Measurements from ENCODE around the gene CD22. TPM values are rescaled to one million over a fixed set of nuclear protein-coding genes. Genes with fewer than 3 reads are reported as not detected.
A peak's percentile ranks its signal among the peaks of the same experiment; 100 is the strongest.
"Not testable (repeated sequence)": the region's sequence is repeated elsewhere in the genome, so short reads cannot be mapped to it uniquely, and the experiment has no call there.

Gene CD22
- polyA plus RNA-seq (2012; ENCODE audit: missing spikeins): 225 TPM

- peak; percentile 58 for DNase-seq (ENCODE audit: insufficient read length)
- FAIRE-seq: peak; percentile 97
- TF ChIP-seq POLR2A (IDR thresholded peaks at IDR 0.05; ENCODE audit: low read depth, low read length) (peak; percentile 97), TAF1 (IDR thresholded peaks at IDR 0.05; ENCODE audit: borderline replicate concordance, low read depth, low read length) (peak; percentile 79; the same call in 1 of the 2 replicates), POLR2AphosphoS5 (IDR thresholded peaks at IDR 0.05; ENCODE audit: low read depth, low read length) (peak; percentile 97)
Observed at GRCh38 chr19:35328851-35329285, at the start of gene CD22. Gene CD22, plus strand, starts transcription at chr19:35329187. Its CDS starts 2,854 bp downstream, at chr19:35332041.

DNA sequence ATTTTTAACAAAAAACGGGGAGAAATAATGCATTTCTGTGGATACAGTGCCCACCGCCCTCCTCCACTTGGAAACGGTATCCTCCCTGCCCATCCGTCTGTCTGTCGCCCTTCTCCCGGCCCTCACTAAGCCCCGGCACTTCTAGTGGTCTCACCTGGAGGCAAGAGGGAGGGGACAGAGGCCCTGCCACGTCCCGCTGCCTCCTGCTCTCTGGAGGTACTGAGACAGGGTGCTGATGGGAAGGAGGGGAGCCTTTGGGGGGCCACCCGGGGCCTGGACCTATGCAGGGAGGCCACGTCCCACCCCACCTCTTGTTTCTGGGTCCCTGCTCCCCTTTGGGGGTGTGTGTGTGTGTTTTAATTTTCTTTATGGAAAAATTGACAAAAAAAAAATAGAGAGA lies 49.6 kb upstream of the CD22 start:
- no peak for DNase-seq (ENCODE audit: insufficient read length)
- no peak for FAIRE-seq
- TF ChIP-seq POLR2A (IDR thresholded peaks at IDR 0.05; ENCODE audit: low read depth, low read length) (no peak), POLR2AphosphoS5 (IDR thresholded peaks at IDR 0.05; ENCODE audit: low read depth, low read length) (no peak), TAF1 (IDR thresholded peaks at IDR 0.05; ENCODE audit: borderline replicate concordance, low read depth, low read length) (no peak)

- no peak for TF ChIP-seq POLR2AphosphoS5 (IDR thresholded peaks at IDR 0.05; ENCODE audit: low read depth, low read length)
- peak; percentile 17; the same call in 1 of the 2 replicates for TF ChIP-seq POLR2A (IDR thresholded peaks at IDR 0.05; ENCODE audit: low read depth, low read length)
- TF ChIP-seq TAF1 (IDR thresholded peaks at IDR 0.05; ENCODE audit: borderline replicate concordance, low read depth, low read length): no peak
- FAIRE-seq (no peak), DNase-seq (ENCODE audit: insufficient read length) (no peak)
Observed at GRCh38 chr19:35279985-35280821, 48.8 kb upstream of the CD22 start.

DNA sequence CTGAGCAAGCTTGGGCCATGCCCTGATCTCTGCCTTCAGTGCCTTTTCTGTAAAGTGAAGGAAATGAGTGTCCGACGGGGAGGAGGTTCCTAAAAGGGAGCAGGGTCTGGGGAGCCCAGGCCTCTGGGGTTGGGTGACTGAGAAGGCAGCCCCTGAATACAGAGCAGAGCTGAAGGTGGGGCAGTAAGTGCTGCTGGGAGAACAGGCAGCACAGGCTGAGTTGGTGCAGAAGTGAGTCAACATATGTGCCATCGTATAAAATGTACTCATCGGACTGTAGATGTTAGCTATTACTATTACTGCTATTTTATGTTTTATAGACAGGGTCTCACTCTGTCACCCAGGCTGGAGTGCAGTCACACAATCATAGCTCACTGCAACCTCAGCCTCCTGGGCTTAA lies 47.7 kb upstream of the CD22 start:
- TF ChIP-seq POLR2A (IDR thresholded peaks at IDR 0.05; ENCODE audit: low read depth, low read length) (no peak), POLR2AphosphoS5 (IDR thresholded peaks at IDR 0.05; ENCODE audit: low read depth, low read length) (no peak), TAF1 (IDR thresholded peaks at IDR 0.05; ENCODE audit: borderline replicate concordance, low read depth, low read length) (no peak)
- DNase-seq (ENCODE audit: insufficient read length) (no peak), FAIRE-seq (no peak)

- TF ChIP-seq TAF1 (IDR thresholded peaks at IDR 0.05; ENCODE audit: borderline replicate concordance, low read depth, low read length) (no peak), POLR2AphosphoS5 (IDR thresholded peaks at IDR 0.05; ENCODE audit: low read depth, low read length) (no peak), POLR2A (IDR thresholded peaks at IDR 0.05; ENCODE audit: low read depth, low read length) (no peak)
- FAIRE-seq (no peak), DNase-seq (ENCODE audit: insufficient read length) (no peak)
Observed at GRCh38 chr19:35284153-35285094, 44.6 kb upstream of the CD22 start.

GRCh38 chr19:35285095-35285449 lies 43.9 kb upstream of the CD22 start:
- TF ChIP-seq TAF1 (IDR thresholded peaks at IDR 0.05; ENCODE audit: borderline replicate concordance, low read depth, low read length) (no peak), POLR2AphosphoS5 (IDR thresholded peaks at IDR 0.05; ENCODE audit: low read depth, low read length) (no peak), POLR2A (IDR thresholded peaks at IDR 0.05; ENCODE audit: low read depth, low read length) (no peak)
- DNase-seq (ENCODE audit: insufficient read length) (no peak), FAIRE-seq (no peak)

DNA sequence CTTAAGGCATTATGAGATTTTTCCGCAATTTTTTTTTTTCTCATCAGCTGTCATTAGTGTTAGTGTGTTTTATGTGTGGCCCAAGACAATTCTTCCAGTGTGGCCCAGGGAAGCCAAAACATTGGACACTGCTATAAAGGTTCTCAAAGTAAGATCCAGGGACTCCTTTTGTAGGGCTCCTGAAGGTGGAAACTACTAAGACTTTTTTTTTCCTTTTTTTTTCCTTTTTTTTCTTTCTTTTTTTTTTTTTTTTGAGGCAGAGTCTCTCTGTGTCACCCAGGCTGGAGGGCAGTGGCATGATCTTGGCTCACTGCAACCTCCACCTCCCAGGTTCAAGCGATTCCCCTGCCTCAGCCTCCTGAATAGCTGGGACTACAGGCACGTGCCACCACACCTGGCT lies 43.5 kb upstream of the CD22 start:
- FAIRE-seq; DNase-seq (ENCODE audit: insufficient read length): not testable (repeated sequence)

- not testable (repeated sequence) for DNase-seq (ENCODE audit: insufficient read length); FAIRE-seq
Observed at GRCh38 chr19:35286101-35286500, 42.9 kb upstream of the CD22 start.

GRCh38 chr19:35287713-35288112 lies 41.3 kb upstream of the CD22 start:
- FAIRE-seq: no peak

GRCh38 chr19:35288331-35288730 lies 40.7 kb upstream of the CD22 start:
- no peak for FAIRE-seq
- no peak for DNase-seq (ENCODE audit: insufficient read length)
- no peak for TF ChIP-seq POLR2AphosphoS5 (IDR thresholded peaks at IDR 0.05; ENCODE audit: low read depth, low read length)
- TF ChIP-seq POLR2A (IDR thresholded peaks at IDR 0.05; ENCODE audit: low read depth, low read length): no peak
- no peak for TF ChIP-seq TAF1 (IDR thresholded peaks at IDR 0.05; ENCODE audit: borderline replicate concordance, low read depth, low read length)

More at GRCh38 chr19:35287713-35288112, 41.3 kb upstream of the CD22 start:
- DNase-seq (ENCODE audit: insufficient read length): no peak
- no peak for TF ChIP-seq TAF1 (IDR thresholded peaks at IDR 0.05; ENCODE audit: borderline replicate concordance, low read depth, low read length)
- no peak for TF ChIP-seq POLR2A (IDR thresholded peaks at IDR 0.05; ENCODE audit: low read depth, low read length)
- no peak for TF ChIP-seq POLR2AphosphoS5 (IDR thresholded peaks at IDR 0.05; ENCODE audit: low read depth, low read length)

- no peak for DNase-seq (ENCODE audit: insufficient read length)
- no peak for FAIRE-seq
- TF ChIP-seq POLR2AphosphoS5 (IDR thresholded peaks at IDR 0.05; ENCODE audit: low read depth, low read length) (no peak), POLR2A (IDR thresholded peaks at IDR 0.05; ENCODE audit: low read depth, low read length) (no peak), TAF1 (IDR thresholded peaks at IDR 0.05; ENCODE audit: borderline replicate concordance, low read depth, low read length) (no peak)
Observed at GRCh38 chr19:35288906-35289305, 40.1 kb upstream of the CD22 start.
